Mesothelial cell of epicardium (in vitro differentiated cells): Measurements from ENCODE around the gene PITPNC1. TPM values are rescaled to one million over a fixed set of nuclear protein-coding genes. Genes with fewer than 3 reads are reported as not detected.
A peak's percentile ranks its signal among the peaks of the same experiment; 100 is the strongest.

Source experiments
- DNase-seq, 2 experiments: peaks; one replicate each; pipeline ENCODE4 v3.0.0; 2021; ENCODE audit warnings: low spot score in 2 of 2; ENCODE audit not compliant: unreplicated experiment in 2 of 2
- H3K27ac Mint-ChIP-seq: 2 replicates; pipeline ENCODE4 v1.8.0; 2021; ENCODE audit warnings: mixed read lengths
- H3K27me3 Mint-ChIP-seq: 2 replicates; pipeline ENCODE4 v1.8.0; 2021; ENCODE audit warnings: low read depth, mixed read lengths
- H3K36me3 Mint-ChIP-seq: 2 replicates; pipeline ENCODE4 v1.8.0; 2021; ENCODE audit warnings: mixed read lengths
- H3K4me1 Mint-ChIP-seq: 2 replicates; pipeline ENCODE4 v1.8.0; 2021; ENCODE audit warnings: mixed read lengths
- H3K4me3 Mint-ChIP-seq: 2 replicates; pipeline ENCODE4 v1.8.0; 2021; ENCODE audit warnings: mild to moderate bottlenecking, moderate library complexity, mixed read lengths
- H3K9me3 Mint-ChIP-seq: 2 replicates; pipeline ENCODE4 v1.8.0; 2021; ENCODE audit warnings: mixed read lengths
- CTCF ChIP-seq: fragments of 200-600 bp; sonication (generic); IDR thresholded peaks from one replicate; pipeline ENCODE4 v1.5.0; 2021; ENCODE audit warnings: antibody characterized with exemption; ENCODE audit not compliant: unreplicated experiment
- total RNA-seq: library from RNA; stranded (reverse); gene quantifications from 3 replicates; pipeline ENCODE4 v1.2.1, GENCODE V29; 2021

Gene PITPNC1
- total RNA-seq, 1 donor from 2014 or later = 19.9 TPM

- no peak for TF ChIP-seq CTCF
- H3K27ac Mint-ChIP-seq = no peak overlapping the region
- no peaks in the 10 kb centered on the region for H3K9me3 Mint-ChIP-seq
- no peaks in the 10 kb centered on the region for H3K36me3 Mint-ChIP-seq
- no peak for DNase-seq
- H3K4me3 Mint-ChIP-seq = no peak overlapping the region
- H3K27me3 Mint-ChIP-seq = no peaks in the 10 kb centered on the region
- peaks cover 16% of the 10 kb centered on the region for H3K4me1 Mint-ChIP-seq
Measured at GRCh38 chr17:67549820-67550219, 172.7 kb downstream of the PITPNC1 start.

GRCh38 chr17:67554634-67555033, 177.6 kb downstream of the PITPNC1 start:
- Mint-ChIP-seq H3K27ac (no peak overlapping the region), H3K4me1 (peaks cover 25% of the 10 kb centered on the region), H3K27me3 (no peaks in the 10 kb centered on the region), H3K36me3 (peaks cover 4% of the 10 kb centered on the region), H3K9me3 (peaks cover 4% of the 10 kb centered on the region), H3K4me3 (no peak overlapping the region)
- no peak for TF ChIP-seq CTCF
- no peak for DNase-seq

- no peak for TF ChIP-seq CTCF
- DNase-seq = no peak
- Mint-ChIP-seq H3K27me3 (no peaks in the 10 kb centered on the region), H3K9me3 (peaks cover 4% of the 10 kb centered on the region), H3K36me3 (peaks cover 4% of the 10 kb centered on the region), H3K4me1 (peaks cover 19% of the 10 kb centered on the region), H3K4me3 (no peak overlapping the region), H3K27ac (no peak overlapping the region)
Measured at GRCh38 chr17:67555855-67556254, 178.8 kb downstream of the PITPNC1 start.

- H3K36me3 Mint-ChIP-seq = peaks cover 4% of the 10 kb centered on the region
- no peak for DNase-seq
- H3K27me3 Mint-ChIP-seq = no peaks in the 10 kb centered on the region
- no peak for TF ChIP-seq CTCF
- H3K4me3 Mint-ChIP-seq = no peak overlapping the region
- peaks cover 19% of the 10 kb centered on the region for H3K4me1 Mint-ChIP-seq
- H3K9me3 Mint-ChIP-seq = peaks cover 4% of the 10 kb centered on the region
- peak overlapping the region; percentile 83 for H3K27ac Mint-ChIP-seq
Measured at GRCh38 chr17:67557052-67557845, 180.2 kb downstream of the PITPNC1 start.

GRCh38 chr17:67557921-67558320, 180.8 kb downstream of the PITPNC1 start:
- H3K9me3 Mint-ChIP-seq = peaks cover 4% of the 10 kb centered on the region
- DNase-seq = no peak
- peak overlapping the region; percentile 83 for H3K27ac Mint-ChIP-seq
- H3K4me1 Mint-ChIP-seq = peaks cover 19% of the 10 kb centered on the region
- TF ChIP-seq CTCF = no peak
- no peak overlapping the region for H3K4me3 Mint-ChIP-seq
- H3K27me3 Mint-ChIP-seq = no peaks in the 10 kb centered on the region
- peaks cover 4% of the 10 kb centered on the region for H3K36me3 Mint-ChIP-seq
